ENCODE data around the gene RGL3. TPM values are rescaled to one million over a fixed set of nuclear protein-coding genes. Genes with fewer than 3 reads are reported as not detected.

Gene RGL3
- total RNA-seq, 1 donor from 2014 or later, result 44.8 TPM

GRCh38 chr19:11451327-11451870 lies 32.3 kb upstream of the RGL3 start:
- no peak for TF ChIP-seq CTCF (conservative IDR thresholded peaks at IDR 0.05)
- H3K4me1 Mint-ChIP-seq (ENCODE audit: unreplicated experiment), result peaks cover 12% of the 10 kb centered on the region
- H3K4me3 Mint-ChIP-seq, result no peak overlapping the region
- H3K27ac Mint-ChIP-seq, result no peak overlapping the region
- no peaks in the 10 kb centered on the region for H3K9me3 Mint-ChIP-seq
- no peak for DNase-seq (ENCODE audit: extremely low spot score, unreplicated experiment)
- no peaks in the 10 kb centered on the region for H3K36me3 Mint-ChIP-seq
- H3K27me3 Mint-ChIP-seq, result no peaks in the 10 kb centered on the region

- DNase-seq (ENCODE audit: extremely low spot score, unreplicated experiment), result no peak
- no peak for TF ChIP-seq CTCF (conservative IDR thresholded peaks at IDR 0.05)
- Mint-ChIP-seq H3K9me3 (no peaks in the 10 kb centered on the region), H3K27me3 (no peaks in the 10 kb centered on the region), H3K36me3 (no peaks in the 10 kb centered on the region), H3K4me1 (ENCODE audit: unreplicated experiment) (peaks cover 12% of the 10 kb centered on the region), H3K4me3 (no peak overlapping the region), H3K27ac (no peak overlapping the region)
These were observed 31.6 kb upstream of the RGL3 start for GRCh38 chr19:11450570-11451326.

- H3K36me3 Mint-ChIP-seq, result no peaks in the 10 kb centered on the region
- H3K4me3 Mint-ChIP-seq, result no peak overlapping the region
- H3K27ac Mint-ChIP-seq, result no peak overlapping the region
- no peak for DNase-seq (ENCODE audit: extremely low spot score, unreplicated experiment)
- TF ChIP-seq CTCF (conservative IDR thresholded peaks at IDR 0.05), result no peak
- no peaks in the 10 kb centered on the region for H3K27me3 Mint-ChIP-seq
- peaks cover 12% of the 10 kb centered on the region for H3K4me1 Mint-ChIP-seq (ENCODE audit: unreplicated experiment)
- H3K9me3 Mint-ChIP-seq, result no peaks in the 10 kb centered on the region
These were observed 29.9 kb upstream of the RGL3 start for GRCh38 chr19:11448923-11449554.

- H3K4me1 Mint-ChIP-seq (ENCODE audit: unreplicated experiment), result peaks cover 11% of the 10 kb centered on the region
- no peaks in the 10 kb centered on the region for H3K27me3 Mint-ChIP-seq
- DNase-seq (ENCODE audit: extremely low spot score, unreplicated experiment), result no peak
- H3K36me3 Mint-ChIP-seq, result no peaks in the 10 kb centered on the region
- no peak overlapping the region for H3K4me3 Mint-ChIP-seq
- no peaks in the 10 kb centered on the region for H3K9me3 Mint-ChIP-seq
- no peak for TF ChIP-seq CTCF (conservative IDR thresholded peaks at IDR 0.05)
- no peak overlapping the region for H3K27ac Mint-ChIP-seq
These were observed 29.3 kb upstream of the RGL3 start for GRCh38 chr19:11448410-11448809.

- H3K9me3 Mint-ChIP-seq, result no peaks in the 10 kb centered on the region
- no peaks in the 10 kb centered on the region for H3K27me3 Mint-ChIP-seq
- no peak overlapping the region for H3K4me3 Mint-ChIP-seq
- no peak for DNase-seq (ENCODE audit: extremely low spot score, unreplicated experiment)
- TF ChIP-seq CTCF (conservative IDR thresholded peaks at IDR 0.05), result no peak
- no peaks in the 10 kb centered on the region for H3K36me3 Mint-ChIP-seq
- peaks cover 7% of the 10 kb centered on the region for H3K4me1 Mint-ChIP-seq (ENCODE audit: unreplicated experiment)
- H3K27ac Mint-ChIP-seq, result no peak overlapping the region
These were observed 28.5 kb upstream of the RGL3 start for GRCh38 chr19:11447347-11448262.

Data from type B pancreatic cell (in vitro differentiated cells).